Activated naive CD4-positive, alpha-beta T cell treated with anti-CD3 and anti-CD28 coated beads for 36 hours (primary cell): ENCODE data around the gene HIC2. TPM values are rescaled to one million over a fixed set of nuclear protein-coding genes. Genes with fewer than 3 reads are reported as not detected.
"Not testable (repeated sequence)": the region's sequence is repeated elsewhere in the genome, so short reads cannot be mapped to it uniquely, and the experiment has no call there.

Experiments used
- CTCF ChIA-PET: fragments of 350-600 bp; sonication (Branson Sonifier 250); formaldehyde crosslinking; loops from one replicate; lab custom pipeline; 2021; ENCODE audit warnings: antibody characterized with exemption; lab: Charles Lee
- DNase-seq: peaks from one replicate; pipeline ENCODE4 v3.0.0-alpha.2; 2020
- H3K27ac Mint-ChIP-seq: one replicate; pipeline ENCODE4 v1.8.0; 2021; ENCODE audit warnings: mild to moderate bottlenecking, mixed read lengths
- H3K27me3 Mint-ChIP-seq: one replicate; pipeline ENCODE4 v1.8.0; 2021; ENCODE audit warnings: low read depth, mixed read lengths
- H3K36me3 Mint-ChIP-seq: one replicate; pipeline ENCODE4 v1.8.0; 2021; ENCODE audit warnings: low read depth, mixed read lengths
- H3K4me1 Mint-ChIP-seq: one replicate; pipeline ENCODE4 v1.8.0; 2021; ENCODE audit warnings: low read depth, mixed read lengths
- H3K4me3 Mint-ChIP-seq: one replicate; pipeline ENCODE4 v1.8.0; 2021; ENCODE audit warnings: mild to moderate bottlenecking, moderate library complexity, mixed read lengths
- H3K9me3 Mint-ChIP-seq: one replicate; pipeline ENCODE4 v1.8.0; 2021; ENCODE audit warnings: mixed read lengths
- intact Hi-C: fragments of 100-400 bp; cut with micrococcal nuclease; formaldehyde crosslinking; loops from one replicate; pipeline ENCODE4 v1.15.1; 2023
- total RNA-seq, 2 experiments: library from RNA; stranded (reverse); gene quantifications; one replicate each; pipeline ENCODE4 v1.2.3, GENCODE V29; 2021

Gene HIC2
- total RNA-seq, 2 experiments from 2014 or later = 3.1 to 3.3 TPM

DNA sequence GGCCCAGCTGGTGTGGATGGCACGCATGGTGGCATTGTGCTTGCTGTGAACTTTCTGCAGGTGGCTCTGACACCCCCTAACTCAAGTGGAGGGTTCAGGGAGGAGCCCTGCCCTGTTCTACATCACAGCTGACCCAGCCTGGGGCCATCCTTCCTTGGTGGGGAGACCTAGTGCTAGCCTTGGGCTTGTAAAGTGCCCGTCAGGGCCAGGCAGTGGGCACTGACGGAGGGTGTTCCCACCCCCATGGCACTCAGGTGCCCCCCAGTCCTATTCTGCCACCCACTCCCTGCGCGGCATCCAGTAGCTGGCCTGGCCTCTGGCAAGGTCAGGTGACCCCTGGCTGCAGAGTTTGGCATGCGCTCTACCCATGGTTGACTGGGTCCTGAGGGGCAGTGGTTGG is 24.0 kb downstream of the HIC2 start:
- H3K9me3 Mint-ChIP-seq, H3K4me1 Mint-ChIP-seq, H3K36me3 Mint-ChIP-seq, H3K4me3 Mint-ChIP-seq, H3K27me3 Mint-ChIP-seq, DNase-seq, H3K27ac Mint-ChIP-seq, intact Hi-C loops, CTCF ChIA-PET: not testable (repeated sequence)

DNA sequence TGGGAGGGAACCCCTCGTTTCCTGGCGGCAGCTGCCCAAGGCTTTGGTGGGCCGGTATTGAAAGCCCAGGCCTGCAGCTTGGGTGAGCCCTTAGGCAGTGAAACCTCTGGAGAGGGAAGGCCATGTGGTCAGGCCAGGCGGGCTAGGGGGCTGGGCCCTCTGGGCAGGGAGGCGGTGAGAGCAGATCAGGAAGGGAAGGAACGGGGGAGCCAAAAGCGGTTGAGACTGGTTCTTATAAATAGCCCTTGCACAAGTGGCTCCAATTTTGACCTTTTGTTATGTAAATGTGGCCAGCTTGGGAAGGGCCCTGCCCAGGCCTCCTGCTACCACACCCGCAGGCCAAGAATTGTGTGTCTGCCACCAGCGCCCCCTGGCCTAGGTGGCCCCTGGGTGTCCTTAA is 25.0 kb downstream of the HIC2 start:
- H3K4me3 Mint-ChIP-seq, H3K9me3 Mint-ChIP-seq, H3K27me3 Mint-ChIP-seq, H3K36me3 Mint-ChIP-seq, H3K27ac Mint-ChIP-seq, intact Hi-C loops, DNase-seq, H3K4me1 Mint-ChIP-seq, CTCF ChIA-PET: not testable (repeated sequence)

DNA sequence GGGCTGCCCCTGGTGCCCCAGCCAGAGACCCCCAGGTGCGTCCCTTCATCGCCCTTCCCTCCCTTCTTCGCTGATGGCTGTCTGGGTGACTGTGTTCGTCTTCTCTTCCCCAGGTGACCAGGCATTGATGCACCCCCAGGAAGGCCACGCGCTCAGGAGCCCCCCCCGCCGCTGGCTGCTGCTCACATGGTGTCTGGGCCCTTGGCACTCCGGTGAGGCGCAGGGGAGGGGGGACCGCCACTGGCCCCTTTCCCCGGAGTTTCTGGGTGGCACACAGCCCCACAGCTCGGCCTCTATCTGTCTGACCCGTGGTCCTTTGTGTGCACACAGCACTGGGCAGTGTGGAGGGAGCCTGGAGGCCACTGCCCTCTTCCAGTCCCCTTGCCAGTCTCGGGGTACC is 25.5 kb downstream of the HIC2 start:
- H3K36me3 Mint-ChIP-seq, H3K9me3 Mint-ChIP-seq, H3K27ac Mint-ChIP-seq, H3K27me3 Mint-ChIP-seq, CTCF ChIA-PET, DNase-seq, H3K4me3 Mint-ChIP-seq, H3K4me1 Mint-ChIP-seq, intact Hi-C loops: not testable (repeated sequence)

DNA sequence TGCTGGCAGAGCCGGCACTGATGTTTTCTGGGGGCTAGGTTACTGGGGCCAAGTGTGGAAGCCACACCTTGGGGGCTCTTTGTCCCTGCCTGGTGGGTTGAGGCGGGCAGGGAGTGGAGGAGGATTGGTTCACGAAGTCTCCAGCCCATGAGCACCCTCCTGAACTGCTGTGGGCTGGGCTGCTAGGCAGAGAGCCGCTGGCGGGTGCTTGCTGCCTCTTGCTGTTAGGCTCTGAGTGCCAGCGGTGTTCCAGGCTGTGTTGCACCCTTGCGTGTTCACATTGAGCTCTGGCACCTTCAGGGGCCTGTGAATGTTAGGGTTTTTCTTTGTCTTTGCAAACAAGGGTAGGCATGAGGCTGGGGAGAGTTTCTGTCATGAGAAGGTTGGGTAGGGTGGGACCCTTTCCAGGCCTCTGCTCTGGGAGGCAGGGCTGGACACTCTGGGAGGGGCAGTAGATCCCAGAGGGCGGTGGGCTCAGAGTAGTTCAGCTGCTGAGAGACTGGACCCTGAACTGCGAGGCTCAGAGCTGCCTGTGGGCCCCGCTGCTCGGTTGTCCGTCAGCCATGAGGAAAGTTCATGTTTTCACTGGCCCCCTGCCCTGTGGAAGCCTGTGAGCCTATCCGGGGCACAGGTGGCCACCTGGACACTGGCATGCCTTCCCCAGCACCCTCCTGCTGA is 26.0 kb downstream of the HIC2 start:
- CTCF ChIA-PET = no interaction called here
- no peak overlapping the region for H3K4me3 Mint-ChIP-seq
- intact Hi-C loops = no loop called here
- DNase-seq = no peak
- no peaks in the 10 kb centered on the region for H3K9me3 Mint-ChIP-seq
- H3K36me3 Mint-ChIP-seq = peaks cover 2% of the 10 kb centered on the region
- H3K27ac Mint-ChIP-seq = no peak overlapping the region
- no peaks in the 10 kb centered on the region for H3K4me1 Mint-ChIP-seq
- H3K27me3 Mint-ChIP-seq = no peaks in the 10 kb centered on the region

DNA sequence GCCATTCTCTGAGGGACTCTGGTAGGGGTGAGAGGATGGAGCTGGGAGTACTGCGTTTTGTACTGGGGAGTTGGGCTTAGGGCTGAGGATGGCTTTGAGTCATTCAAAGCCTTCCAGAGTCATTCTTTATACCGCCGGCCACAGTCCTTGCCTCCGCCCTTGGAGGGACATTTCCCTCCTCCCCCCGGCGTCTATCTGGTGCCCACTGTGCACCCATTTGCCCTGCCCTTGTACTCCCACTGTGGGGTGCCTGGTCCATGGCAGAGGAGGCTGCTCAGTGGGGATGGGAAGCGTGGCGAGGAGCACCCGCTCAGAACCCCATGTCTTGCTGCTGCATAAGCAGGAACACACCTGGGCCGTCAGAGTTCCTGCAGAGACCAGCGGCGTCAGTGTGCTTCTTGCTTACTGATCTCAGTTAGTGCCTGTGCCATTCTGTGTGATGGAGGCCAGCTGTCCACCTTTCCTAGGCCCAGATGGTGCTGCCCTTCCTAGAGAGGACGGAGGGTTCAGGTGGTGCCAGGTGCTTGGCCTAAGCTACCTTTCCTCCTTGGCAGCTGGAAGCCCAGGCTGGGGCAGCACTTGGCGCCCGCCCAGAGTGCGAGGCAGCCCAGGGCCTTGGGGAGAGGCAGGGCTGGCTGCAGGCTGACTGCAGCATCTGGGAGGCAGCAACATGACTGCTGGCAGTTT is 26.7 kb downstream of the HIC2 start:
- H3K9me3 Mint-ChIP-seq = no peaks in the 10 kb centered on the region
- no peaks in the 10 kb centered on the region for H3K27me3 Mint-ChIP-seq
- intact Hi-C loops = no loop called here
- H3K27ac Mint-ChIP-seq = no peak overlapping the region
- no peak overlapping the region for H3K4me3 Mint-ChIP-seq
- no peak for DNase-seq
- peaks cover 2% of the 10 kb centered on the region for H3K36me3 Mint-ChIP-seq
- CTCF ChIA-PET = no interaction called here
- no peaks in the 10 kb centered on the region for H3K4me1 Mint-ChIP-seq

DNA sequence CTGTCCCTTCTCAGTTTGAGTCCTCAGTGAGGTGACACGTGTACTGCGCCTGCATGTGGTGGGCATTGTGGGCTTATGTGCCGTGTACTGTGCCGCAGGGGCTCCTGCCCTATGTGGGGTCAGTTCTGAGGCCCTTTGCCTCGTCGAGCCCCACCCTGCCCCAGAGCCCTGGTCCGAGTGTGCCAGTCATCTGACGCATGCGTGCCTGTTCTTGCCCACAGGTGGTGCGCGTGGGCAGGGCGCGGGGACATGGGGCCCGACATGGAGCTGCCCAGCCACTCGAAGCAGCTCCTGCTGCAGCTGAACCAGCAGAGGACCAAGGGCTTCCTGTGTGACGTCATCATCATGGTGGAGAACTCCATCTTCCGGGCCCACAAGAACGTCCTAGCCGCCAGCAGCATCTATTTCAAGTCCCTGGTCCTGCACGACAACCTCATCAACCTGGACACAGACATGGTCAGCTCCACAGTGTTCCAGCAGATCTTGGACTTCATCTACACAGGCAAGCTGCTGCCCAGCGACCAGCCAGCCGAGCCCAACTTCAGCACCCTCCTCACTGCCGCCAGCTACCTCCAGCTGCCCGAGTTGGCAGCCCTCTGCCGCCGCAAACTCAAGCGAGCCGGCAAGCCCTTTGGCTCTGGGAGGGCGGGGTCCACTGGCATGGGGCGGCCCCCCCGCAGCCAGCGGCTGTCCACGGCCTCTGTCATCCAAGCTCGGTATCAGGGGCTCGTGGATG is 27.7 kb downstream of the HIC2 start:
- CTCF ChIA-PET = no interaction called here

DNA sequence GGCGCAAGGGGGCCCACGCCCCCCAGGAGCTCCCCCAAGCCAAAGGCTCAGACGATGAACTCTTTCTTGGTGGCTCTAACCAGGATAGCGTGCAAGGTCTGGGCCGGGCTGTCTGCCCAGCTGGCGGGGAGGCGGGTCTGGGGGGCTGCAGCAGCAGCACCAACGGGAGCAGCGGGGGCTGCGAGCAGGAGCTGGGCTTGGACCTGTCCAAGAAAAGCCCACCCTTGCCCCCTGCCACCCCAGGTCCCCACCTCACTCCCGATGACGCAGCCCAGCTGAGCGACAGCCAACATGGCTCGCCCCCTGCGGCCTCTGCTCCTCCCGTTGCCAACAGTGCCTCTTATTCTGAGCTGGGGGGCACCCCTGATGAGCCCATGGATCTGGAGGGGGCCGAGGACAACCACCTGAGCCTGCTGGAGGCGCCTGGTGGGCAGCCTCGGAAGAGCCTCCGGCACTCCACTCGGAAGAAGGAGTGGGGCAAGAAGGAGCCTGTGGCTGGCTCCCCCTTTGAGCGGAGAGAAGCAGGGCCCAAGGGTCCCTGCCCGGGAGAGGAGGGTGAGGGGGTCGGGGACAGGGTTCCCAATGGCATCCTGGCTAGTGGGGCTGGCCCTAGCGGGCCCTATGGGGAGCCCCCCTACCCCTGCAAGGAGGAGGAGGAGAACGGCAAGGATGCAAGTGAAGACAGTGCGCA is 28.4 kb downstream of the HIC2 start:
- no peak overlapping the region for H3K27ac Mint-ChIP-seq
- no peak overlapping the region for H3K4me3 Mint-ChIP-seq
- H3K4me1 Mint-ChIP-seq = no peaks in the 10 kb centered on the region
- intact Hi-C loops = no loop called here
- no peaks in the 10 kb centered on the region for H3K27me3 Mint-ChIP-seq
- H3K9me3 Mint-ChIP-seq = no peaks in the 10 kb centered on the region
- DNase-seq = no peak
- CTCF ChIA-PET = no interaction called here
- peaks cover 2% of the 10 kb centered on the region for H3K36me3 Mint-ChIP-seq

More for the DNA sequence above, 27.7 kb downstream of the HIC2 start:
- no peak overlapping the region for H3K4me3 Mint-ChIP-seq
- intact Hi-C loops = no loop called here
- no peaks in the 10 kb centered on the region for H3K9me3 Mint-ChIP-seq
- no peaks in the 10 kb centered on the region for H3K4me1 Mint-ChIP-seq
- no peak overlapping the region for H3K27ac Mint-ChIP-seq
- H3K27me3 Mint-ChIP-seq = no peaks in the 10 kb centered on the region
- DNase-seq = no peak
- H3K36me3 Mint-ChIP-seq = peaks cover 2% of the 10 kb centered on the region

DNA sequence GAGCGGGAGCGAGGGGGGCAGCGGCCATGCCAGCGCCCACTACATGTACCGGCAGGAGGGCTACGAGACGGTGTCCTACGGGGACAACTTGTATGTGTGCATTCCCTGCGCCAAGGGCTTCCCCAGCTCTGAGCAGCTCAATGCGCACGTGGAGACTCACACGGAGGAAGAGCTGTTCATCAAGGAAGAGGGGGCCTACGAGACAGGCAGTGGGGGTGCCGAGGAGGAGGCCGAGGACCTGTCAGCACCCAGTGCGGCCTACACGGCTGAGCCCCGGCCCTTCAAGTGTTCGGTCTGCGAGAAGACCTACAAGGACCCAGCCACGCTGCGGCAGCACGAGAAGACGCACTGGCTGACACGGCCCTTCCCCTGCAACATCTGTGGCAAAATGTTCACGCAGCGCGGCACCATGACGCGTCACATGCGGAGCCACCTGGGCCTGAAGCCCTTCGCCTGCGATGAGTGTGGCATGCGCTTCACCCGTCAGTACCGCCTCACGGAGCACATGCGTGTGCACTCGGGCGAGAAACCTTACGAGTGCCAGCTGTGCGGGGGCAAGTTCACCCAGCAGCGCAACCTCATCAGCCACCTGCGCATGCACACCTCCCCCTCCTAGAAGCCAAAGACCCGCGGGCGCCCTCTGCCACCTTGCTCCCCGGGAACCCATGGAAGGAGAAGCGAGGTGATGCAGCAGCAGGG is 29.1 kb downstream of the HIC2 start:
- CTCF ChIA-PET = no interaction called here
- H3K4me1 Mint-ChIP-seq = no peaks in the 10 kb centered on the region

DNA sequence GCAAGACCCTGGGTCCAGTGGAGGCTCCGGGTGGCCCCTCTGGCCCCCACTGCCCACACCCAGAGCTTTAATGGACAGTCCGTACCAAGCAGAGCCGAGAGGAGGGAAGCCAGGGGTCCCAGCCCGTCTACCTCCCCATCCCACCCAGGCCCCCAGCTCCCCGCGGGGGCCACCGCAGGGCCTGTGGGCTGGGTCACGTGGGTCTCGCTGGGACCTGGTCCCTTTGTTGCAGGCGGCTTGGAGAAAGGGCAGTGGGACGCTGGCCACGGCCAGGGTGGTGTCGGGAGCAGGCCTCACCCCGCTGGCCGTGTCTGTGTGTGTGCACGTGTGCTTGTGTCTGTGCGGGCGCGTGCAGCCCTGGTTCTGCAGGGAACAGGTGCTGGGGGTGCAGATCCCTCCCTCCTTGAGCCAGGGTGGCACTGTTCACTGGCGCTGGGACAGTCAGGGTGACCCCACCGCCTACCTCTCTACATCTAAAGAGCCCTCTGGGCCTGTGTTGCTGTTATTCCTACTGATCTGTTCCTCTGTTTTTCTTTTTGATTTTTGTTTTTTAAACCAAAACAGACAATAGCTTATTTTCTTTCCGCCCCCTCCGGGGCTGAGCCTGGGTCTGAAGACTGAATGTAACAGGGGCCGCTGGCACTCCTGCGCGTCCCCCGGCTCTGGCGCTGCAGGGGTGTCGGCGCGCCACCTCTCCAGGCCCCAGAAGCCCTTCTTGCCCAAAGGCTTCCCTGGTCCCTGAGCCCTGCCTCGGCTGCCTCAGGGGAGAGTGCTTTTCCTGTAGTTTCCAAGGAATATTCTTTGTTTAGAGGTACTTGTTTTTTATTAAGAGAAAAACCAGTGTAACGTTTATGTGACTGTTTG is 29.9 kb downstream of the HIC2 start:
- H3K36me3 Mint-ChIP-seq = peaks cover 2% of the 10 kb centered on the region
- H3K9me3 Mint-ChIP-seq = no peaks in the 10 kb centered on the region
- no peaks in the 10 kb centered on the region for H3K4me1 Mint-ChIP-seq
- H3K4me3 Mint-ChIP-seq = no peak overlapping the region
- intact Hi-C loops = no loop called here
- no peak for DNase-seq
- H3K27ac Mint-ChIP-seq = no peak overlapping the region
- no peaks in the 10 kb centered on the region for H3K27me3 Mint-ChIP-seq
- CTCF ChIA-PET = no interaction called here

More for the DNA sequence above, 29.1 kb downstream of the HIC2 start:
- H3K27me3 Mint-ChIP-seq = no peaks in the 10 kb centered on the region
- H3K36me3 Mint-ChIP-seq = peaks cover 2% of the 10 kb centered on the region
- H3K9me3 Mint-ChIP-seq = no peaks in the 10 kb centered on the region
- no peak for DNase-seq
- intact Hi-C loops = no loop called here
- H3K27ac Mint-ChIP-seq = no peak overlapping the region
- no peak overlapping the region for H3K4me3 Mint-ChIP-seq

DNA sequence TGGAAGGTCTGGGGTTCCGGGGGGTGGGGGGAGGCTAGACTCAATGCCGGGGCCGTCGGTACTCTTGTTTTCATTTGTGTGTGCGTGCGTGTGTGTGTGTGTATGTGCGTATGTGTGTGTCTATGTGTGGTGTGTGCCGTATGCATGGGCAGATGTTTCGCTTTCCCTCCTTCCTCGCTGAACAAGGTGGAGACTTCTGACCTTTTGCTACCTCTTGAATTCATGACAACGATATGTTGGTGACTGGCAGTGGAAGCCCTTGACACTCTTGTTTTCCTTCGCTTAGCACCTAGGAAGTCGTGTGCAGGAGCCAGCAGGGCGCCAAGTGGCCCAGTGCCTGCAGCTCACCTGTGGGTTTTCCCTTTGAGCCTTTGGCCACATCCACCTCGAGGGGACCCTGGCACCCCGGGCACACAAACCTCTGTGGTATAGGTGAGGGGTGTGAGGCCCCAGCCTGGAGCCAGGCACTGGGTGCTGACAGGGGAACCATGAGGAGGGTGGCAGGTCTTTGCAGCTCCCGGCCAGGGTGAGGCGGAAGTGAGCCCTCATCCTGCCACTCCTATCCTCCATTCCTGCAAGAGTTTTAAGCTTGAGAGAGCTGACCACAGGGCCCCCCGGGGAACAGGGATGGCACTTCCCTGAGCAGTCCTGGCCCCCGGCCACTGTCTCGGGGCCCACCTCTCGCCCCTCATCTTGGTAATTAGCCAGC is 30.7 kb downstream of the HIC2 start:
- intact Hi-C loops = no loop called here
- Mint-ChIP-seq H3K36me3 (peaks cover 2% of the 10 kb centered on the region), H3K9me3 (no peaks in the 10 kb centered on the region), H3K27ac (no peak overlapping the region), H3K4me3 (no peak overlapping the region), H3K27me3 (no peaks in the 10 kb centered on the region), H3K4me1 (no peaks in the 10 kb centered on the region)
- CTCF ChIA-PET = no interaction called here
- no peak for DNase-seq
